Stimulated activated naive CD4-positive, alpha-beta T cell (primary cell): ENCODE data around the gene PKNOX1.
"Not testable (repeated sequence)": the region's sequence is repeated elsewhere in the genome, so short reads cannot be mapped to it uniquely, and the experiment has no call there.

Experiments
- DNase-seq, 6 experiments: peaks; one replicate each; lab custom pipeline; 2025; lab: John Stamatoyannopoulos, UW

Gene PKNOX1

DNA sequence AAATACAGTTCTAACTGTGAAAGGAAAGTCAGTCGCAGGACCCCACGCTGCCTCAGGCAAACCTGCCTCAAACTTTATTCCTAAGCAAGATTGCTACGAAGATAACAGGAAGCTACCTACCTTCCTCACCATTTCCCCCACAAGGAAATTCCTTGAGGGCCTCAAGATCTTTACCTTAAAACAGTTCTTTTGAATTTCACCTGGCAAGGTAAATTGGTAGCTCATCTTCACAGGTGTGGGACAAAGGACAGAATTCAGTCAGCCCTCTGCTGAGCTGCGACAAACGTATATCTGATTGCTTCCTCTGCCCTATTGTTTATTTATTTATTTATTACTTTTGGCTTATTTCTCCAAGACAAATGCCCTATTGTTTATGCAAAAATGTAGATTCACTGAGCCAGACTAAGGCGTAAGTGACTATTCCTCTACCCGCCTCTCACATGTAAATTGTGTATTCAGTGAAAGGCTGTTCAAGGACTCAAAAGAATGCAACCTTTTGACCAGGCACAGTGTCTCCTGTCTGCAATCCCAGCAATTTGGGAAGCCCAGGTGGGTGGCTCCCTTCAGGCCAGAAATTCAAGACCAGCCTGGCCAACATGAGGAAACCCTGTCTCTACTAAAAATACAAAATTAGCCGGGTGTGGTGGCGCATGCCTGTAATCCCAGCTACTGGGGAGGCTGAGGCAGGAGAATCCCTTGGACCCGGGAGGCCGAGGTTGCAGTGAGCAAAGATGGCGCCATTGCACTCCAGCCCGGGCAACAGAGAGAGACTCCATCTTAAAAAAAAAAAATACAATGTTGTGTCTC, 17.3 kb upstream of the PKNOX1 start:
- peak in 3 of 6 experiments; percentile 28 to 46 (median 43) for DNase-seq

DNA sequence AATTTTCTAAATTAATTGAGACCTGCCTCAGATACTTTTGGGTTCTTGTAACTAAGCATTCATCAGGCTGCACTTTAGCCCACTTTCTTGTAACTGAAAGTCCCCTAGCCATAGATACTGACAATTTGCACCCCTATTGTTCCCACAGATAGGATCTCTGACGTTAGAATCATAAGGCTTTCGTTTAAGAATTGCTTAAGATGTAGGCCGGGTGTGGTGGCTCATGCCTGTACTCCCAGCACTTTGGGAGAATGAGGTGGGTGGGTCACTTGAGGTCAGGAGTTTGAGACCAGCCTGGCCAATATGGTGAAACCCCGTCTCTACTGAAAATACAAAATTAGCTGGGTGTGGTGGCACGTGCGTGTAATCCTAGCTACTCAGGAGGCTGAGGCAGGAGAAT, 16.2 kb upstream of the PKNOX1 start:
- not testable (repeated sequence) for DNase-seq

DNA sequence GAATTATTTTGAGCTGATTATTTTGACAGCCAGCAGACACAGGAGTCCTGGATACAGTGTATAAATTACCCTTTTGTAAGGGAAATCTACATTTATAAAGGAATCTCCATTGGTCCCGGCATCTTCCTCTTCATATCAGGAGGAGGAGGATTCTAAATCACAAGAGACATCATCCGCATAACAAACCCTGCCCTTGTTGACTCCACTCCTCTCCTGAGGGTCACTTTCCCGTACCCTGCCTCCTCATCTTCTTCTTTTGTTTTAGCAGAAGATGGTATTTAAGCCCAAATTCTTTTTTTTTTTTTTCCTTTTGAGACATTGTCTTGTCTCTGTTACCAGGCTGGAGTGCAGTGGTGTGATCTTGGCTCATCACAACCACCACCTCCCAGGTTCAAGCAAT, 14.6 kb upstream of the PKNOX1 start:
- DNase-seq = no peak

DNA sequence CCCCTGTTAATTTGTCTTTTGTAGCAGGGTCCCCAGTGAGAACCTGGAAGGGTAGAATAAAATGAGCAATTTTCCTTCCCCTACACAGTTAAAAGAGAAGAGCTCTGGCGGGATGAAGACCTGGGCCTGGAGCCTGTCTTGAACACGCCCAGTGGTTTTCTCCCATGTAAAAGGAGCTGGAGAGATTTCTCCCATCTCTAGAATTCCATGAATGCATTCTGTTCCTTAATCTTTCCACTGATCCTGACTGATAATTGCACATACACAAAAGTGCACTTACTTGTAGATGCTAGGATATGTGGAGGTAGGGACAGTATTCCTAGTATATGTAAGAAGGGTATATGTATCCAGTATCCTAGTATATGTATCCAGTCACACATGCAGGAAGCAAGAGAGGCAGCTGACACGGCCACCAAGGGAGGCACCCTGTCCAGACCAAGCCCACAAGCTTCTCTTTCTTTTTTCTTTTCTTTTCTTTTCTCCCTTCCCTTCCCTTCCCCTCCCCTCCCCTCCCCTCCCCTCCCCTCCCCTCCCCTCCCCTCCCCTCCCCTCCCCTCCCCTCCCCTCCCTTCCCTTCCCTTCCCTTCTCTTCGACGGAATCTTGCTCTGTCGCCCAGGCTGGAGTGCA, 11.9 kb upstream of the PKNOX1 start:
- no peak for DNase-seq

DNA sequence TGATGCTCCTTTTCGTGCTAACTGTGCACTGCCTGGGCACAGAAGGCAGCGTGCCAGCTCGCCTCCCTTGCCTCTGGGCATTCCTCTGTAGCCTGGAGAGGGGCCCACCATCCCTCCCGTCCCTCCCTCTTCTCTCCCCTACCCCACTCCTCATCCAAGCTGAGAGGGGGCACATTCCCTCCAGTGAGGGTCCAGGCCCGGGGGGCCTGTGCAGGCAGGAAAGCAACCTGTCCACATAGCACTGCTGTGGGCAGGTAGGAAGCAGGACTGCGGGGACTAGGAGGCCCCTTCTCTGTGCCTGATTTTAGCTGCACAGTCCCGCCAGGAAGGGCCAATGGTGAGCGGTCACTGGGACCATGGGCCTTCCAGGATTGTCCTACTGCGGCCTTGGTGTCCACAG, 10.3 kb upstream of the PKNOX1 start:
- no peak for DNase-seq

DNA sequence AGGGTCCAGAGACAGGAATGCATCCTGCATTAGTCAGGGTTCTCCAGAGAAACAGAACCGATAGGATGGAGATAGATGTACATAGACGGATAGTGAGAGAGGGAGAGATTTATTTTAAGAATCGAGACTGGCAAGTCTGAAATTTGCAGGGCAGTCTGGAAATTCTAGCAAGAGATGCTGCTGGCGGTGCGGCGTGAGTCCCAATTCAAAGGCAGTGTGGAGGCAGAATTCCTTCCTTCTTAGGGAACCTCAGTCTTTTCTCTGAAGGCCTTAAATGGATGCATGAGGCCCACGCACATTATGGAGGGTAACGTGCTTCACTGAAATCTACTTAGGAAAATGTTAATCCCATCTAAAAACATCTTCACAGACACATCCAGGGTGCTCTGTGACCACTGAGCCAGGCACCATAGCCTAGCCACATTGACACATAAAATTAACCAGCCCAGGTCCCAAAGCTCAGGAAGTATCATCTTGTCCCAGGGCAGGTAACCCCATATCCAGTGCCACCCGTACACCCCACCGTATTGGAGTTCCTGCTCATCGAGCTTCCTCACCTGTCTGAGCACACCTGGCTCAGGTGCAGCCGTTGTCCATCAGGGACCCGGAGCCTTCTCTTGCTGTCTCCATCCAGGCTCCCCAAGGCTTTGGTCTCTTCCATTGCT, 9.7 kb upstream of the PKNOX1 start:
- DNase-seq = no peak

DNA sequence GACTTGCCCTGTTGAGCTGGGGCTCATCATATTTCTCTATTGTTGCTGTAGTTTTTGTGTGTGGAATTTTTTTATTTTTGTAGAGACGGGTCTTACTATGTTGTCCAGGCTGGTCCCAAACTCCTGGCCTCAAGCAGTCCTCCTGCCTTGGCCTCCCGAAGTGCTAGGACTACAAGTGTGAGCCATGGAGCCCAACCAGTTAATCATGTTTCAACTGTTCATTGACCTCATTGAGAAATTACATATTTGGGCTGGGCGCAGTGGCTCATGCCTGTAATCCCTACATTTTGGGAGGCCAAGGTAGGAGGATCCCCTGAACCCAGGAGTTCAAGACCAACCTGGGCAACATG, 9.2 kb upstream of the PKNOX1 start:
- DNase-seq = no peak

DNA sequence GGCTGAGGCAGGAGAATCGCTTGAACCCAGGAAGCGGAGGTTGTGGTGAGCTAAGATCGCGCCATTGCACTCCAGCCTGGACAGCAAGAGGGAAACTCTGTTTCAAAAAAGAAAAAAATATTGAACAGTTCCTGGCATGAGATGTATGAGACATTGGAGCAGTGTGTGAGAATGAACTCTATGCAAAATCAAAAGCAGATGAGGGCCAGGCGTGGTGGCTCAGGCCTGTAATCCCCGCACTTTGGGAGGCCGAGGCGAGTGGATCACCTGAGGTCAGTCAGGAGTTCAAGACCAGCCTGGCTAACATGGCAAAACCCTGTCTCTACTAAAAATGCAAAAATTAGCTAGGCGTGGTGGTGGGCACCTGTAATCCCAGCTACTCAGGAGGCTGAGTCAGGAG, 6.7 kb upstream of the PKNOX1 start:
- DNase-seq = not testable (repeated sequence)

DNA sequence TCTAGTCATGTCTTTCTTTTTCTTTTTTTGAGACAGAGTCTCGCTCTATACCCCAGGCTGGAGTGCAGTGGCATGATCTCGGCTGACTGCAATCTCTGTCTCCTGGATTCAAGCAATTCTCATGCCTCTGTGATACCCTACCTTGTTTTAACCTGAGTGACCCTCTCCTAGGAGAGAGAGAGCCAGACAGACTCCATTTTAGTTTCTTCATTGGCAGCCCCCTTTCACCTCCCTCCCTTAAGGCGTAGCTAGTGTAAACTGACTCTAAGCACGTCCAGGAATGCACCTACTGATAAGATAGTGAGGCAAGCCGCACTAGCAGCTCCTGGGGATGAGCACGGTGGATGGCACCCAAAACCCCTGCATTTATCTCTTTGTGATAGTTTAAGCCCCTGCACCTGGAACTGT, 5.2 kb upstream of the PKNOX1 start:
- no peak for DNase-seq

DNA sequence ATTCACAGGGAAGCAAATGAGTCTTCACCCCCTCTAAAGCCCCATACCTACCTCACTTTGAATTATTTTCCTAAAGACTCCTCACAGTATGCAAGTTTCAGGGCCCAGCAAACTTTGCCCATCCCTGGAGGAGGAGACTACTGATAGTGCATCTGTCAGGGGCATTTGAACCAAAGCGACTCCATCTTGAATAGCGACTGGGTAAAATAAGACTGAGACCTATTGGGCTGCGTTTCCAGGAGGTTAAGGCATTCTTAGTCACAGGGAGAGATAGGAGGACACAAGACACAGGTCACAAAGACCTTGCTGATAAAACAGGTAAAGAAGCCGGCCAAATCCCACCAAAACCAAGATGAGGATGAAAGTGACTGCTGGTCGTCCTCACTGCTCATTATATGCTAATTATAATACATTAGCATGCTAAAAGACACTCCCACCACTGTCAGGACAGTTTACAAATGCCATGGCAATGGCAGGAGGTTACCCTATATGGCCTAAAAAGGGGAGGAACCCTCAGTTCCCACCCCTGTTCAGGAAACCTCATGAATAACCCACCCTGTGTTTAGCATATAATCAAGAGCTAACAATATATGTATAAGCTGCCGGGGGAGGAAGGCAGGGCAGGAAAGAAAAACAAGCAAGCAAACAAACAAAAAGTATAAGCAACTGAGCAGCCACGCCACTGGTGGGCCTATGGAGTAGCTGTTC, 3.3 kb upstream of the PKNOX1 start:
- DNase-seq = no peak

DNA sequence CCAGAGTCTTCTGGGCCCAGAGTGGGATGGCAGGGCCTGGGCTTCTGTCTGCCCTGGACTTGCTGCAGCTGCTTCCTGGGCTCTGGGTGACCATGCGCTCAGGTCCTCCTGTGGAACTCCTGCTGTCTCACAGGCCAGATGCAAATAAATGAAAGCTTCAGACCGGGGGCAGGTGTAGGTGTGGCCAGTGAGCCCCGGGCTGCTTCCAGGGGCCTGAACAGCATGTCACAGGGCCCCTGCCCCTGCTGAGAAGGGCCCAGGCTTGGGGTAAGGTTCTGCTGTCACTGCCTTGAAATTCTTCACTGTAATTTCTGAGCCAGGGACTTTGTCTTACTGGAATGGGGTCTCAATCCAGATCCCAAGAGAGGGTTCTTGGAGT, 2.5 kb upstream of the PKNOX1 start:
- no peak for DNase-seq

DNA sequence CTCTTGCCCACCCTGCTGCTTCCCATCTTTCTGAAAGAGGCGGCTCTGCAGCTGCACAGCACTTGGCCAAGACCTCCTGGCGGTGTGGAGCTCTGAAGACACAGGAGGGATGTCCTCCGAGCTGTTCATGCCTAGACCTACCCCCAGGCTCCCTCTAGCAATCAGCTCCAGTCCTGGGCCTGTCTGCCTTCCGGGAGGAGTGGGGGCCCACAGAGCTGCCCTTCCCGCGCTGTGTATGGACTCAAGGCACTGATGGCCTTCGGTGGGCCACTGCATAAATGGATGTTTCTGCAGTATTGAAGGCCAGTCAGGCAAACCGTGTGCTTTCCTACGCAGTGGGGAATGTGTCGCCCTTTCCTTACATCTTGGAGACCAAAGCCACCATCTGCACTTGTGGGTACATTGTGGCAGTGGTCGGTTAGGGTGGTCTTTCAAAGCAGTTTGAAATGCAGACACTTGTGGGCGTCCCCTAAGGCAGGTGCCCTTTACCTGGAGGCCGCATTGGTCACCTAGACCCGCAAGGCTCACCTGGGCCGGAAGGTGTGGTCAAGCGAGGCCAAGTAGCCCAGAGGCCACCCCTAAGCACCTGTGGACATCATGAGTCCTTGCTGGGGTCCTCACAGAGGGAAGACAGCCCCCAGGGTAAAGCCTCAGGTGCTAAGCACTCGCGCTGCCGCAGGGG, 912 bp upstream of the PKNOX1 start:
- DNase-seq = no peak

DNA sequence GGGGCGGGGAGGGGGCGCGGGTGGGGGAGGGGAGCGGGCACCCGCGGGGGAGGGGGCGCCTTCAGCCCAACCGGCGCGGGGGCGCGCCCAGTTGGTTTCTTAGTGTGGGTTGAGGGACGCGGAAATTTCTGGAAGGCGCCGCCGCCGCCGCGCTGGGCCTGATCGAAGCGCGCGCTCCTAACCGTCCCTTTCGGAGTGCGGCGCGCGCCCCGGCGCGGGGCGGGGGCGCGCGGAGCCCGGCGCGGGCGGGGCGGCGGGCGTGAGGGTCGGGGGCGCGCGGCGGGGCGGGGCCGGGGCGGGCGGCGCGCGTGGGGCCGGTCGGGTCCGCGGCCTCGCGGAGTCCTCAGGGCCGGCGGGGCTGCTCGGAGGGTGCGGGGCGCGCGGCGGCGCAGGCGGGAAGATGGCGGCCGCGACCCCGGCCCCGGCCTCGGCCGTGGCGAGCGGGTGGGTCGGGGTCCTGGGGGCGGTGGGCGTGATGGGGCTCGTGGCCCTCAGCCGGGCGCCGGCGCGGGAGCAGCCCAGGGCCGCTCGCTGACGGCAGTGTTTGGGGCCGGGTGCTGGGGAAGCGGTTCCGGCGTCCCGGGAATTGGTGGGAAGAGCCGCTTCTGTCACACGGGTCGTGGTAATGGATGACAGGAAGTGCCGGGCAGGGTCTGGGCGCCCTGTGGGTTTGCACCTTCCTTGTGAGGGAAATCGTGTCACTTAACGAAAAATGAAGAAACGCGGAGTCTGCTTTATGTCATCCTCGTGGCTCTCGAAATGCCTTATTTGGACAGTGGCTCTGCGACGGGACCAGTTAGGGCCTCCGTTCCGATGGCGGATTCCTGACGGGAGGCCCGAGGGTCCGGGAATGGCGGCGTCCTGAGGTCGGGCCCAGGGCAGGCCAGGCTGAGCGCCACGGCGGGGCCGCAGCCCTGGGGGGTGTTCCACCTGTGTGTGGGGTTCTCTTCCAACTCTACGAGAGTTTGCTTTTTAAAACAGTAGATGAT, 764 bp downstream of the PKNOX1 start:
- peak; percentile 37 to 86 (median 70) for DNase-seq

DNA sequence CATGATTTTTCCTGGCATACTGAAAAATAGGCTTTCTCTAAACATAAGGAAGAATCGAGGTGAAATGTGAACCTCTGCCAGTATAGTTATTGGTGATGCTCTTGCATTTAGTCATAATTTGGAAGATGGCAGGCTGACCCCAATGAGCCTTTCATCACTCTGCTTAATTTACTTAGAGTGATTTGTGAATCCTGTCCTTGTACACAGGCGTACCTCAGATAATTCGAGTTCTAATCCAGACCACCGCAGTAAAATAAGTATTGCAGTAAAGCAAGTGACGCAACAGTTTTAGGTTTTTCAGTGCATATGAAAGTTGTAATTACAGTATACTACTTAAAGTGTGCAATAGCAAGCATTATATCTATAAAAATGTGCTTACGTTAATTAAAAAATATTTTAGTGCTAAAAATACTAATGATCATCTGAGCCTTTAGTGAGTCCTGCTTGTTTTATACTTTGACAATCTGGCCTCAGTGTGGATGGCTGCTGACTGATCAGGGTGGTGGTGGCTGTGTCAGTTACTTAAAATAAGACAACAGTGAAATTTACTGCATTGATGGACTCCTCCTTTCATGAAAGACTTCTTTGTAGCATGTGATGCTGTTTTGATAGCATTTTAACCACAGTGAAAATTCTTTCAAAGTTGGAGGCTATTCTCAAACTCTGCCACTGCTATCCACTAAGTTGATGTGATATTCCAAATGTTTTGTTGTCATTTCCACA, 1.7 kb downstream of the PKNOX1 start:
- DNase-seq = peak in 1 of 6 experiments; percentile 37

DNA sequence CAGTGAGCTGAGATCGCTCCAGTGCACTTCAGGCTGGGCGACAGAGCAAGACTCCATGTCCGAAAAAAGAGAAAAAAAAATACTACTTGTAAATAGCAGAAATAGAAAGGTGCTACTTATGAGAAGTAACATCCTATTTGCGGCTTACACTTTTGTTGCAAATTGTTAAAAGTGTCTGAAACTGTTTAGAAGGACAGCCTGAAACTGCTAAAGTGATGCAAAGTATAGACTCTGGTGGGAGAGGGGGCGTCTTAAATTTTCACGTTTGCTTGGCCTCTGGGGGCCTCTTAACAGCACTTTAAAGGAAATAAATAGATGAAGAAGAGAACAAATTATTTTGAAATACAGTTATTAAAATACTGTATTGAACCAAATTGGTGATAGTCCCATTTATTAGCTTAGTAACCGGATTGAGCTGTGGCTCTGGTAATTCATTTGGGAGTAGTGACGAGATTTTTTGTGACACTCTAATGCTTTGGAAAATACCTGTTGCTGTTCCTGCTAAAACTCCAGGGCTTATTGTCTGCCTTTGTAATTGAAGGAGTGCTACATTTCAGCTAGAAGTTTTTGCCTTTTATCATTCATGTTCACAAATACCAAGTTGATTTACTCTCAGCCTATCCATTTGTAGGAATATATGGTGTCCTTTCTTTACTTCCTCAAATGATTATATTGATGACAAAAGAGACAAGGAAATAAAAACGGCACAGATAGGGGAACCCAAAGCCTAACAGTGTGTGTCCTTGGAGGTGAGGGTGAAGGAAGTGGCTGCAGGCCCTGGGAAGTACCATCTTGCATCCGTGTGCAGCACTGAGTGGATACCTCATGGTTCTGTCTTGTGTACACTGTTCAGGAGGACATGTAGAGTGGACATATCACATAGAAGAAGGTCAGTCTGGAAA, 6.2 kb downstream of the PKNOX1 start:
- no peak for DNase-seq

DNA sequence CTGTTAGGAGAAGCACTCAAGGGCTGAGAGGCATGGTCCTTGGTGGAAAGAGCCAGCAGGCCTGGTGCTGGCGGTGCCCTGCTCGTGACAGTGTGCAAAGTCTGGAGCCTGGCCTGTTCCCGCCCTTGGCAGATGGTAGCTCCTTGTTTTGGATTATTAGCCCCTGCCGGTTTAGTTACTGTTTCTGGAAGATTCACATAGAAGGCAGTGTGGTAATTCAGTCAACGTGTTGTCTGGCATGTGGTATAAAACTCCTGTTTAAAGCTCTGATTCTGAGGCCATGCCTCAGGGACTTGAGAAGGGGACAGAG, 6.8 kb downstream of the PKNOX1 start:
- DNase-seq = no peak

DNA sequence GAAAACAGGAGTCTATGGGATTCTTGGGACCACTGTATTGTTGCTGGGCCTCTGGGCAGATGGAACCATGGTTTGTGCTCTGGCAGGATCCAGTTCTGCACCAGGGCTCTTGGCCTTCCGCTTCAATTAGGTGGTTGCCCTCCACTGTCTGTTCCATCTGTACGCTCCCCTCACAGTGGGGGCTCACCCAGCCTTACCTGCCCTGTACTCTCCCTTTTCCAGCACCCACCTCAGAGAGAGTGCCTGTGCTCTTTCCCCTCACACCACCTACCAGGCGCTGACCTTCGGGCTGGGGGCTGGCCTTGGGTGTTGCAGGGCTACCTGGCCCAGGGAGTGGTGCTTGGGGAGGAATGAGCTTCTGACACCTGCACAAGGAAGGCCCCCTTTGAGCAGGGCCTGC, 7.5 kb downstream of the PKNOX1 start:
- no peak for DNase-seq

DNA sequence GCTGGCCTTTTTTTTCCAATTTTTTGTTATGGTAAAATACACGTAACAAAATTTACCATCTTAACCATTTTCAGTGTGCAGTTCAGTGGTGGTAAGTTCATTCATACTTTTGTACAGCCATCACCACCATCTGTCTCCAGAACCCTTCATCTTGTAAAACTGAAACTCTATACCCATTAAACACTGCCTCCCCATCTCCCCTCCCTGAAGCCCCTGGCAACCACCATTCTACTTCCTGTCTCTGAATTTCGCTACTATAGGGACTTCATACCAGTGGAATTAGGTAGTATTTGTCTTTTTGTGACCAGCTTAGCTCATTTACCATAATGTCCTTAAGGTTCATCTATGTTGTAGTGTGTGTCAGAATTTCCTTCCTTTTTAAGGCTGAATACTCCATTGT, 8.7 kb downstream of the PKNOX1 start:
- DNase-seq = peak in 1 of 6 experiments; percentile 2

DNA sequence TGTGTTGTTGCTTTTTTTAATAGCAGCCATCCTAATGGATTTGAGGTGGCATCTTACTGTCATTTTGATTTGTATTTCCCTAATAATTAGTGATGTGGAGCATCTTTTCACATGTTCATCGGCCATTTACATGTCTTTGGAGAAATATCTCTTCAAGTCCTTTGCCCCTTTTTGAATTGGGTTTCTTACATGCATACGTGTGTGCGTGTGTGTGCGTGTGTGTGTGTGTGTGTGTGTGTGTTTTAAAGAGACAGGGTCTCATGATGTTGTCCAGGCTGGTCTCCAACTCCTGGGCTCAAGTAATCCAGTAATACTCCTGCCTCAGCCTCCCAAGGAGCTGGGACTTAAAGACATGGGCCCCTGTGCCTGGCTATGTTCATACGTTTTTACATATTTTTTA, 9.5 kb downstream of the PKNOX1 start:
- DNase-seq = no peak
